ENCODE results near the gene C1QTNF8. TPM values are rescaled to one million over a fixed set of nuclear protein-coding genes. Genes with fewer than 3 reads are reported as not detected.

Gene C1QTNF8
- total and polyA plus RNA-seq, 2 of the 13 experiments (the other 11 are each of a cell fraction or from before 2014, with no cell fraction given), result 0.09 TPM; not detected in 1

- peak; percentile 85; the same call in 1 of the 2 replicates for TF ChIP-seq ZNF724P (CRISPR knock-in tag; IDR thresholded peaks at IDR 0.05; ENCODE audit: borderline replicate concordance)
- TF ChIP-seq NFKB2 (CRISPR knock-in tag; IDR thresholded peaks at IDR 0.05; ENCODE audit: borderline replicate concordance), result peak; percentile 88
- peak; percentile 83 for TF ChIP-seq ZNF331 (CRISPR knock-in tag; IDR thresholded peaks at IDR 0.05)
- peak; percentile 91 for TF ChIP-seq TARDBP (CRISPR knock-in tag; IDR thresholded peaks at IDR 0.05)
- peak; percentile 63; the same call in 1 of the 3 replicates for TF ChIP-seq MXI1 (IDR thresholded peaks at IDR 0.05; ENCODE audit: borderline replicate concordance, low read depth, low read length)
- TF ChIP-seq TBL1XR1 (IDR thresholded peaks at IDR 0.05; ENCODE audit: borderline replicate concordance, low read length, partially characterized antibody), result peak; percentile 17
- no peak for TF ChIP-seq LRRFIP1 (CRISPR knock-in tag; conservative IDR thresholded peaks at IDR 0.05)
- TF ChIP-seq KLF15 (CRISPR knock-in tag; IDR thresholded peaks at IDR 0.05; ENCODE audit: borderline replicate concordance), result peak; percentile 60; the same call in 1 of the 2 replicates
- no peak for TF ChIP-seq ZNF382 (CRISPR knock-in tag; IDR thresholded peaks at IDR 0.05; ENCODE audit: borderline replicate concordance)
- peak; percentile 42 for TF ChIP-seq PHF8 (CRISPR knock-in tag; IDR thresholded peaks at IDR 0.05)
- TF ChIP-seq HNRNPL (IDR thresholded peaks at IDR 0.05; ENCODE audit: low read depth, low read length), result peak; percentile 55; the same call in 1 of the 2 replicates
- TF ChIP-seq, protein P1, sequence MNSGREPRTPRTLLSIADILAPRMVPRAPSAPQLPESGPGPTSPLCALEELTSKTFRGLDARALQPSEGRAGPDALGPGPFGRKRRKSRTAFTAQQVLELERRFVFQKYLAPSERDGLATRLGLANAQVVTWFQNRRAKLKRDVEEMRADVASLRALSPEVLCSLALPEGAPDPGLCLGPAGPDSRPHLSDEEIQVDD (CRISPR knock-in tag; IDR thresholded peaks at IDR 0.05; ENCODE audit: borderline replicate concordance), result peak; percentile 64; the same call in 1 of the 2 replicates
- TF ChIP-seq ASH2L (IDR thresholded peaks at IDR 0.05; ENCODE audit: insufficient read length, low read depth, low read length), result no peak
- no peak for TF ChIP-seq ZNF496 (CRISPR knock-in tag; IDR thresholded peaks at IDR 0.05; ENCODE audit: insufficient replicate concordance)
- TF ChIP-seq, protein P2, sequence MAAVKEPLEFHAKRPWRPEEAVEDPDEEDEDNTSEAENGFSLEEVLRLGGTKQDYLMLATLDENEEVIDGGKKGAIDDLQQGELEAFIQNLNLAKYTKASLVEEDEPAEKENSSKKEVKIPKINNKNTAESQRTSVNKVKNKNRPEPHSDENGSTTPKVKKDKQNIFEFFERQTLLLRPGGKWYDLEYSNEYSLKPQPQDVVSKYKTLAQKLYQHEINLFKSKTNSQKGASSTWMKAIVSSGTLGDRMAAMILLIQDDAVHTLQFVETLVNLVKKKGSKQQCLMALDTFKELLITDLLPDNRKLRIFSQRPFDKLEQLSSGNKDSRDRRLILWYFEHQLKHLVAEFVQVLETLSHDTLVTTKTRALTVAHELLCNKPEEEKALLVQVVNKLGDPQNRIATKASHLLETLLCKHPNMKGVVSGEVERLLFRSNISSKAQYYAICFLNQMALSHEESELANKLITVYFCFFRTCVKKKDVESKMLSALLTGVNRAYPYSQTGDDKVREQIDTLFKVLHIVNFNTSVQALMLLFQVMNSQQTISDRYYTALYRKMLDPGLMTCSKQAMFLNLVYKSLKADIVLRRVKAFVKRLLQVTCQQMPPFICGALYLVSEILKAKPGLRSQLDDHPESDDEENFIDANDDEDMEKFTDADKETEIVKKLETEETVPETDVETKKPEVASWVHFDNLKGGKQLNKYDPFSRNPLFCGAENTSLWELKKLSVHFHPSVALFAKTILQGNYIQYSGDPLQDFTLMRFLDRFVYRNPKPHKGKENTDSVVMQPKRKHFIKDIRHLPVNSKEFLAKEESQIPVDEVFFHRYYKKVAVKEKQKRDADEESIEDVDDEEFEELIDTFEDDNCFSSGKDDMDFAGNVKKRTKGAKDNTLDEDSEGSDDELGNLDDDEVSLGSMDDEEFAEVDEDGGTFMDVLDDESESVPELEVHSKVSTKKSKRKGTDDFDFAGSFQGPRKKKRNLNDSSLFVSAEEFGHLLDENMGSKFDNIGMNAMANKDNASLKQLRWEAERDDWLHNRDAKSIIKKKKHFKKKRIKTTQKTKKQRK (IDR thresholded peaks at IDR 0.05; ENCODE audit: low read length), result no peak
- TF ChIP-seq NFAT5 (CRISPR knock-in tag; IDR thresholded peaks at IDR 0.05), result peak; percentile 72; the same call in 1 of the 2 replicates
Observed at GRCh38 chr16:1082266-1082951, 13.6 kb downstream of the C1QTNF8 start (continued).
